Epithelial cell of proximal tubule (primary cell): ENCODE measurements around the gene ZNF146. TPM values are rescaled to one million over a fixed set of nuclear protein-coding genes. Genes with fewer than 3 reads are reported as not detected.
A peak's percentile ranks its signal among the peaks of the same experiment; 100 is the strongest.
"Not testable (repeated sequence)": the region's sequence is repeated elsewhere in the genome, so short reads cannot be mapped to it uniquely, and the experiment has no call there.

Experiments
- DNase-seq: peaks from one replicate; pipeline ENCODE4 v3.0.0-alpha.2; 2011; ENCODE audit warnings: low read depth
- H3K4me3 ChIP-seq: 2 replicates; pipeline ENCODE4 v1.5.1; 2011; ENCODE audit warnings: low read depth, mild to moderate bottlenecking, low read length
- CTCF ChIP-seq: conservative IDR thresholded peaks from 2 replicates; pipeline ENCODE4 v1.5.1; 2012; ENCODE audit warnings: low read depth, mild to moderate bottlenecking, low read length
- total RNA-seq: library from RNA; depleted of rRNA; stranded (reverse); fragments of >200 nt; gene quantifications from 2 replicates; pipeline ENCODE4 v1.2.3, GENCODE V29; 2015

The ZNF146 gene
- 69.5 and 103 TPM in 2 replicates for total RNA-seq

DNA sequence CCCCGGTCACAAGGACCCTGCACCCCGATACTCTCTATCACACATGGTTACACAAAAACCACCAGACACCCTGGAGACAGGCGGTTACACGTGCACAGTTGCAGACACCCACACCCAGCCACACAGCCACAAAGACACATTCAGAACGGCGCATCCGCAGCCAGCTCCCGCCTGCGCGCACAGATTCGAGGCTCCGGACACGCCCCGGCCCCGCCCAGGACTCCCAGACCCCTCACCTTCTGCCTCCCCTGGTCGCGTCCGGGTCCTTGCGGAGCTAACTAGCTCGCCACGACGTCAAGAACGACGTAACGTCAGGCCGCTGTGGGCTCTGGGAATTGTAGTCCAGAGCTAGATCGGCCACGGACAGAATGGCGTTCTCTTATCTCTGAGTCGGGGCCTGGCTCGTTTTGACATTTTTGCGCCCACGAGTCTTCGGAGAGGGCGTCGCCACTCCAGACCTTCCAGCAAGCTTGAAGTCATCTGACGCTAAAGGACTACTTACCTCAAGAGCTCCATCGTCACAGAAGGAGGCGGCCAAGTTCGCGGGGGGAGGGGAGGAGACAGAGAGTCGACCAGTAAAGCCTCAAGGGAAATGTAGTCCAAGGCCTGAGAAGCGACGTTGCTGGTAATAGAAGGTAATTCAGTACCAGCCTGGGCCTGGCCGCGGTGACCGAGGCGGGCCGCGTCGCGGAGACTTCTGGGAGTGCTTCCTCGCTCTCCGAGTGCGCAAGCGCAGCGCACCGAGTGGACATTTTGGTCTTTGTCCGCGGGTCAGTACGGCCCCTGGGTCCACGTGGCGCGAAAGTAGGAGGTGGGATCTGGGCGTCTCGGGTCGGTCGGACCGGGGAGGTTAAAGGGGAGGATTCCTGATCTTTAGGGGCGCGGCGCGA lies at the start of gene ZNF146, which contains the start of gene ZNF565:
Gene ZNF146, plus strand, starts transcription at position 721 of the 890 bp plus-strand sequence. CDS start 21,335 bp downstream, outside the sequence.
Gene ZNF565, minus strand, starts transcription at position 280 of the 890 bp plus-strand sequence. CDS start 12,680 bp downstream, outside the sequence.
- TF ChIP-seq CTCF = no peak
- DNase-seq = peak; percentile 91
- H3K4me3 ChIP-seq = peak within 1 kb of the TSS; percentile 93

DNA sequence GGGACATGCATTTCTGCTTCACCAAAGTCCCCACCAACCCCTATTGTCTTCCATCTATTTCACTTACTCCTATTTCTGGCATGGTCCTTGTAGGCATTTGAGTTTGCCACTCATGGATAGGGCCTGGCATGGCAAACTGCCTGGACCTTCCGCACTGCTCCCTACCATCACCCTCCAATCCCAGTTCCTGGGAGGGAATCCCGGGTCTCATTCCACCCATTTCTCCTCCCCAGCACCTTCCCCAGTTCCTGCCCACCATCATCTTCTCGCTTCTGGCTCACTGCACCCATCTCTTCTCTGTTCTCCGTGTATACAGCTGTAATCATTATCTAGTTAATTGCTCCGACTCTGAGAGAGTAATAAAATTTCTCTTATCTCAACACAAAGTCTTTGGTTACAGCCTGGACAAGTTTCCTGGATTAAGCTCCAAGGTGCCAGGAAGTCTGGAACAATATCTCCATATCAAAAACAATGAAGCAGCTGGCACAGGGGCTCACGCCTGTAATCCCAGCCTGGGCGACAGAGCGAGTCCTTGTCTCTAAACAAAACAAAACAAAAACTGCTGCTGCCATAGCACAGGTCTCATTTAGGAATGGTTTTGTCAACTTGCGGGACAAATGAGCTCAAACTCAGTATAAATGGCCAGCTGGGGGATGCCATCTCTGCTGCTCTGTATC lies 45.7 kb upstream of the ZNF146 start:
- TF ChIP-seq CTCF = no peak
- DNase-seq = no peak
- no peak overlapping the region for H3K4me3 ChIP-seq

- no peak for DNase-seq
- H3K4me3 ChIP-seq = no peak overlapping the region
- TF ChIP-seq CTCF = no peak
These were observed 42.1 kb upstream of the ZNF146 start for GRCh38 chr19:36172852-36173251.

DNA sequence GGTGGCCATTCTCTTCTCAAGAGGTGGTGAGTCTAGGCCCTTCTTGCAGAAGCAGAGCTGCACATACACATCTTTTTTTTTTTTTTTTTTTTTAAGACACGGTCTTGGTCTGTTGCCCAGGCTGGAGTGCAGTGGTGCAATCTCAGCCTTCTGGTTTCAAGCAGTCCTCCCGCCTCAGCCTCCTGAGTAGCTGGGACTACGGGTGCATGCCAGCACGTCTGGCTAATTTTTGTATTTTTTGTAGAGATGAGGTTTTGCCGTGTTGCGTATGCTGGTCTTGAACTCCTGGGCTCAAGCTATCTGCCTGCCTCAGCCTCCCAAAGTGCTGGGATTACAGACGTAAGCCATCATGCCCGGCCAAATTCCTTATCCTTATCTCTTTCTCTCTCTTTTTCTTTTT lies 41.1 kb upstream of the ZNF146 start:
- DNase-seq, H3K4me3 ChIP-seq: not testable (repeated sequence)

DNA sequence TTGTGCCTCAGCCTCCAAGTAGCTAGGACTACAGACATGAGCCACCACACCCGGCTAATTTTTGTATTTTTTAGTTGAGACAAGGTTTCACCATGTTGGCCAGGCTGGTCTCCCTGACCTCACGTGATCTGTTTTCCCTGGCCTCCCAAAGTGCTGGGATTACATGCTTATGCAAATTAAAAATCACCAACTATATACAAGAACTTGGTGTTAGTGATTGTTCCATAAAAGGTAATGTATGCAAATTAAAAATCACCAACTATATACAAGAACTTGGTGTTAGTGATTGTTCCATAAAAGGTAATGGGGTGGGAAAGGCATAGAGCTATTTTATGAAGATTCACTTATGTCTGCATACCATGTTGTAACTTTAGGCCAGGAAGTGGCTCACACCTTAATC lies 35.8 kb upstream of the ZNF146 start:
- DNase-seq, H3K4me3 ChIP-seq: not testable (repeated sequence)

DNA sequence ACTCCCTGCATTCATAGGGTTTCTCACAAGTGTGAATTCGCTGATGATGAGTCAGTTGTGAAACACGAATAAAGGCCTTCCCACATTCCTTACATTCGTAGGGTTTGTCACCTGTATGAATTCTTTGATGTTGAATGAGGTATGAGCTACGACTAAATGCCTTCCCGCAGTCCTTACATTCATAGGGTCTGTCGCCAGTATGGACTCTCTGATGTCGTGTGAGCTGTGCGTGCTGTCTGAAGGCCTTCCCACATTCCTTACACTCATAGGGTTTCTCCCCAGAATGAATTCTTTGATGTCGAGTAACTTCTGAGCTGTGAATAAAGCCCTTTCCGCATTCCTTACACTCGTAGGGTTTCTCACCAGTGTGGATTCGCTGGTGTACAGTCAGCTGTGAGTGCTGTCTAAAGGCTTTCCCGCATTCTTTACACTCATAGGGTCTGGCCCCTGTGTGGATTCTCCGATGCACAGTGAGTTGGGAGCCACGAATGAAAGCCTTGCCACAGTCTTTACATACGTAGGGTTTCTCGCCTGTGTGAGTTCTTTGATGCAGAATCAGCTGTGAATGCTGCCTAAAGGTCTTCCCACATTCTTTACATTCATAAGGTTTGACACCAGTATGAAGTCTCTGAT lies 32.2 kb upstream of the ZNF146 start:
- H3K4me3 ChIP-seq = no peak overlapping the region
- DNase-seq = no peak
- TF ChIP-seq CTCF = no peak

GRCh38 chr19:36183245-36183628 lies 31.7 kb upstream of the ZNF146 start:
- TF ChIP-seq CTCF = no peak
- DNase-seq = no peak

GRCh38 chr19:36186722-36187121 lies 28.2 kb upstream of the ZNF146 start:
- not testable (repeated sequence) for H3K4me3 ChIP-seq, DNase-seq

More at GRCh38 chr19:36183245-36183628, 31.7 kb upstream of the ZNF146 start:
- H3K4me3 ChIP-seq = no peak overlapping the region
